Thoracic aorta (tissue), 2 donors: Measurements from ENCODE around the gene S100A10. TPM values are rescaled to one million over a fixed set of nuclear protein-coding genes. Genes with fewer than 3 reads are reported as not detected.
A peak's percentile ranks its signal among the peaks of the same experiment; 100 is the strongest.

ENCODE experiments used
- ATAC-seq: fragments of 150-250 bp; one replicate; pipeline ENCODE4 v1.8.0; 2017; ENCODE audit warnings: low read depth; ENCODE audit not compliant: insufficient number of reproducible peaks, low FRiP score
- DNase-seq: peaks from one replicate; pipeline ENCODE4 v3.0.0-alpha.2; 2020; ENCODE audit warnings: low spot score
- H3K27ac ChIP-seq, 2 donors: fragments of 200-600 bp; sonication (generic); 1 replicate in 1 of 2; 2 replicates in 1 of 2; pipeline ENCODE4 v1.5.1; 2016; ENCODE audit warnings: mild to moderate bottlenecking in 2 of 2, moderate library complexity in 2 of 2
- H3K27me3 ChIP-seq: fragments of 200-600 bp; sonication (generic); replicated peaks from 2 replicates; pipeline ENCODE4 v1.6.0; 2016; ENCODE audit warnings: mild to moderate bottlenecking; ENCODE audit not compliant: insufficient read depth
- H3K36me3 ChIP-seq: fragments of 200-600 bp; sonication (generic); one replicate; pipeline ENCODE4 v1.5.1; 2016
- H3K4me1 ChIP-seq, 2 donors: fragments of 200-600 bp; sonication (generic); 1 replicate in 1 of 2; 2 replicates in 1 of 2; pipeline versions ENCODE4 v1.5.1 to v1.6.0; 2016; ENCODE audit warnings: low read depth in 2 of 2, mild to moderate bottlenecking in 1 of 2; ENCODE audit not compliant: control insufficient read depth in 1 of 2
- H3K4me3 ChIP-seq: fragments of 200-600 bp; sonication (generic); 2 replicates; pipeline ENCODE4 v1.5.1; 2016; ENCODE audit warnings: mild to moderate bottlenecking
- H3K9me3 ChIP-seq: fragments of 200-600 bp; sonication (generic); 2 replicates; pipeline ENCODE4 v1.5.1; 2016
- CTCF ChIP-seq: fragments of 200-600 bp; sonication (generic); IDR thresholded peaks from one replicate; pipeline ENCODE4 v1.5.1; 2019; ENCODE audit warnings: antibody characterized with exemption
- total RNA-seq, 2 donors: library from RNA; depleted of rRNA; stranded (reverse); fragments of >200 nt; gene quantifications; one replicate each; pipeline versions ENCODE4 v1.1.0 to v1.2.3, GENCODE V29; 2016

S100A10 gene
- total RNA-seq, 2 donors from 2014 or later, result 47.0 to 107 TPM

- ATAC-seq (no peak), DNase-seq (no peak)
- TF ChIP-seq CTCF, result no peak
- peaks cover 0 to 5% of the 10 kb centered on the region in 2 donors for H3K4me1 ChIP-seq
- H3K27me3 ChIP-seq, result no peaks in the 10 kb centered on the region
- no peaks in the 10 kb centered on the region for H3K9me3 ChIP-seq
- H3K4me3 ChIP-seq, result no peak overlapping the region
- H3K27ac ChIP-seq, result no peak overlapping the region
- no peaks in the 10 kb centered on the region for H3K36me3 ChIP-seq
Measured at GRCh38 chr1:151970626-151971025, 23.0 kb downstream of the S100A10 start.

- Histone ChIP-seq H3K27me3 (no peaks in the 10 kb centered on the region), H3K36me3 (no peaks in the 10 kb centered on the region), H3K27ac (no peak overlapping the region), H3K4me3 (no peak overlapping the region), H3K4me1 (peaks cover 0 to 5% of the 10 kb centered on the region in 2 donors), H3K9me3 (no peaks in the 10 kb centered on the region)
- TF ChIP-seq CTCF, result no peak
- DNase-seq, result no peak
- no peak for ATAC-seq
Measured at GRCh38 chr1:151970128-151970527, 23.5 kb downstream of the S100A10 start.

- ATAC-seq, result no peak
- no peaks in the 10 kb centered on the region for H3K36me3 ChIP-seq
- no peaks in the 10 kb centered on the region for H3K9me3 ChIP-seq
- H3K27me3 ChIP-seq, result no peaks in the 10 kb centered on the region
- peaks cover 0 to 5% of the 10 kb centered on the region in 2 donors for H3K4me1 ChIP-seq
- H3K27ac ChIP-seq, result no peak overlapping the region
- DNase-seq, result no peak
- TF ChIP-seq CTCF, result no peak
- no peak overlapping the region for H3K4me3 ChIP-seq
Measured at GRCh38 chr1:151968791-151969399, 24.8 kb downstream of the S100A10 start.

GRCh38 chr1:151968058-151968457 lies 25.6 kb downstream of the S100A10 start:
- H3K27ac ChIP-seq, result no peak overlapping the region

GRCh38 chr1:151967091-151967490 lies 26.6 kb downstream of the S100A10 start:
- Histone ChIP-seq H3K27ac (no peak overlapping the region), H3K4me1 (no peaks in the 10 kb centered on the region), H3K36me3 (no peaks in the 10 kb centered on the region), H3K9me3 (no peaks in the 10 kb centered on the region), H3K4me3 (no peak overlapping the region), H3K27me3 (no peaks in the 10 kb centered on the region)
- no peak for TF ChIP-seq CTCF
- ATAC-seq, result no peak
- no peak for DNase-seq

More at GRCh38 chr1:151968058-151968457, 25.6 kb downstream of the S100A10 start:
- H3K27me3 ChIP-seq, result no peaks in the 10 kb centered on the region
- H3K4me1 ChIP-seq, result peaks cover 0 to 5% of the 10 kb centered on the region in 2 donors
- ATAC-seq (peak; percentile 45), DNase-seq (no peak)
- no peaks in the 10 kb centered on the region for H3K9me3 ChIP-seq
- no peak overlapping the region for H3K4me3 ChIP-seq
- peak; percentile 66 for TF ChIP-seq CTCF
- H3K36me3 ChIP-seq, result no peaks in the 10 kb centered on the region
